ENCODE data around the gene CFAP57. TPM values are rescaled to one million over a fixed set of nuclear protein-coding genes. Genes with fewer than 3 reads are reported as not detected.
A peak's percentile ranks its signal among the peaks of the same experiment; 100 is the strongest.

Gene CFAP57
- total RNA-seq, 1 donor from 2014 or later, result 0.86 TPM

DNA sequence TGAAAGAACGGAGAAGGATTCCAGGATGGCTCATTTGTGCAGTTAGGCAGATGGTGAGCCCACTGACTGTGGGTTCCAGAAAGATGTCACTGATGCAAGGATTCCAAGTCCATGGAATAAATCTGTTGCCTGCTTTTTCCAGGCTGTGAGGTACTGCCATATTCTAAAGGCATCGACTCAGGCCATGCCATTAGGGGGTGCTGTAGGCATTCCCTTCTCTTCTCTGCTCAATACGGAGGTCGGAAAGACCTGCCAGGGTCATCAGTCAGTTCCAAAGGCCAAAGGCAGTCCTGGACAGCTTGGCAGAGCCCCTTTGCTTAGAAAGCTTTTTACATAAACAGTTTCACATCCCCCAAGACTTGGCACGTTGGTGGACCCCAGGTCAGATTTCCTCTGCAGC lies 66.0 kb downstream of the CFAP57 start:
- H3K27me3 Mint-ChIP-seq (ENCODE audit: low read depth), result no peaks in the 10 kb centered on the region
- peaks cover 7% of the 10 kb centered on the region for H3K9me3 Mint-ChIP-seq
- peak; percentile 67 for DNase-seq (ENCODE audit: low read depth, low spot score)
- H3K27ac Mint-ChIP-seq (ENCODE audit: unreplicated experiment), result no peak overlapping the region
- H3K4me1 Mint-ChIP-seq, result peaks cover 6% of the 10 kb centered on the region
- TF ChIP-seq, protein P1, sequence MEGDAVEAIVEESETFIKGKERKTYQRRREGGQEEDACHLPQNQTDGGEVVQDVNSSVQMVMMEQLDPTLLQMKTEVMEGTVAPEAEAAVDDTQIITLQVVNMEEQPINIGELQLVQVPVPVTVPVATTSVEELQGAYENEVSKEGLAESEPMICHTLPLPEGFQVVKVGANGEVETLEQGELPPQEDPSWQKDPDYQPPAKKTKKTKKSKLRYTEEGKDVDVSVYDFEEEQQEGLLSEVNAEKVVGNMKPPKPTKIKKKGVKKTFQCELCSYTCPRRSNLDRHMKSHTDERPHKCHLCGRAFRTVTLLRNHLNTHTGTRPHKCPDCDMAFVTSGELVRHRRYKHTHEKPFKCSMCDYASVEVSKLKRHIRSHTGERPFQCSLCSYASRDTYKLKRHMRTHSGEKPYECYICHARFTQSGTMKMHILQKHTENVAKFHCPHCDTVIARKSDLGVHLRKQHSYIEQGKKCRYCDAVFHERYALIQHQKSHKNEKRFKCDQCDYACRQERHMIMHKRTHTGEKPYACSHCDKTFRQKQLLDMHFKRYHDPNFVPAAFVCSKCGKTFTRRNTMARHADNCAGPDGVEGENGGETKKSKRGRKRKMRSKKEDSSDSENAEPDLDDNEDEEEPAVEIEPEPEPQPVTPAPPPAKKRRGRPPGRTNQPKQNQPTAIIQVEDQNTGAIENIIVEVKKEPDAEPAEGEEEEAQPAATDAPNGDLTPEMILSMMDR (conservative IDR thresholded peaks at IDR 0.05), result peak; percentile 75
- H3K36me3 Mint-ChIP-seq (ENCODE audit: low read depth), result peaks cover 4% of the 10 kb centered on the region
- H3K4me3 Mint-ChIP-seq, result no peak overlapping the region

- TF ChIP-seq, protein P1 (conservative IDR thresholded peaks at IDR 0.05), result no peak
- Mint-ChIP-seq H3K4me3 (no peak overlapping the region), H3K4me1 (peaks cover 12% of the 10 kb centered on the region), H3K9me3 (peaks cover 7% of the 10 kb centered on the region), H3K36me3 (ENCODE audit: low read depth) (peaks cover 4% of the 10 kb centered on the region), H3K27ac (ENCODE audit: unreplicated experiment) (no peak overlapping the region), H3K27me3 (ENCODE audit: low read depth) (no peaks in the 10 kb centered on the region)
- no peak for DNase-seq (ENCODE audit: low read depth, low spot score)
Measured at GRCh38 chr1:43238991-43239469, 66.9 kb downstream of the CFAP57 start.

GRCh38 chr1:43239484-43239883 lies 67.4 kb downstream of the CFAP57 start:
- no peak for DNase-seq (ENCODE audit: low read depth, low spot score)
- Mint-ChIP-seq H3K36me3 (ENCODE audit: low read depth) (peaks cover 4% of the 10 kb centered on the region), H3K9me3 (peaks cover 7% of the 10 kb centered on the region), H3K4me3 (no peak overlapping the region), H3K27me3 (ENCODE audit: low read depth) (no peaks in the 10 kb centered on the region), H3K27ac (ENCODE audit: unreplicated experiment) (no peak overlapping the region), H3K4me1 (peaks cover 12% of the 10 kb centered on the region)
- TF ChIP-seq, protein P1 (conservative IDR thresholded peaks at IDR 0.05), result no peak

GRCh38 chr1:43241413-43241836 lies 69.3 kb downstream of the CFAP57 start:
- H3K4me3 Mint-ChIP-seq, result no peak overlapping the region
- no peaks in the 10 kb centered on the region for H3K27me3 Mint-ChIP-seq (ENCODE audit: low read depth)
- DNase-seq (ENCODE audit: low read depth, low spot score), result no peak
- H3K36me3 Mint-ChIP-seq (ENCODE audit: low read depth), result peaks cover 7% of the 10 kb centered on the region
- H3K9me3 Mint-ChIP-seq, result peaks cover 12% of the 10 kb centered on the region
- H3K27ac Mint-ChIP-seq (ENCODE audit: unreplicated experiment), result no peak overlapping the region
- TF ChIP-seq, protein P1 (conservative IDR thresholded peaks at IDR 0.05), result no peak
- H3K4me1 Mint-ChIP-seq, result peaks cover 12% of the 10 kb centered on the region

DNA sequence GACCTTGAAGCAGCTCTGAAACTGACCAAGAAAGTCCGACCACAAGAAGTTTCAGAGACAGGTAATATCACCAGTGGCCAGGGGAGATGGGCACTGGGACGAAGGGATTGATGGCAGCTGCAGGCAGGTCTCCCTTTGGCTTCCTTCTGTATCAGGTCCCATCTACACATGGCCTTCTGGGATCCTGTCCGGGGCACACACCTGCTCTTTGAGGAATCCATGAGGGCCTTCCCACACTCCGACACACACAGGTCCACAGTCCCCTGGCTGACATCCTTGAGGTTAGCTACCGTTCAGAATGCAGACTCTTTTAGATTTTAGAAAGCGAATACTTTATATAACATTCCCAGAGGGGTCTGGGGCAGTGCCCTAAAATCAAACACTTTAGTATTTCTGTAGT lies 71.2 kb downstream of the CFAP57 start:
- no peak for DNase-seq (ENCODE audit: low read depth, low spot score)
- H3K27me3 Mint-ChIP-seq (ENCODE audit: low read depth), result no peaks in the 10 kb centered on the region
- peaks cover 23% of the 10 kb centered on the region for H3K9me3 Mint-ChIP-seq
- H3K36me3 Mint-ChIP-seq (ENCODE audit: low read depth), result peaks cover 13% of the 10 kb centered on the region
- peaks cover 7% of the 10 kb centered on the region for H3K4me1 Mint-ChIP-seq
- TF ChIP-seq, protein P1 (conservative IDR thresholded peaks at IDR 0.05), result no peak
- peak overlapping the region; percentile 53 for H3K27ac Mint-ChIP-seq (ENCODE audit: unreplicated experiment)
- no peak overlapping the region for H3K4me3 Mint-ChIP-seq

All from neural crest cell (in vitro differentiated cells).